ENCODE data around the gene UAP1L1. TPM values are rescaled to one million over a fixed set of nuclear protein-coding genes. Genes with fewer than 3 reads are reported as not detected.

UAP1L1 gene
- total RNA-seq, 1 donor from 2014 or later, result 5.4 TPM

GRCh38 chr9:137103206-137103999 lies 26.1 kb downstream of the UAP1L1 start:
- Mint-ChIP-seq H3K27ac (no peak overlapping the region), H3K4me3 (no peak overlapping the region), H3K9me3 (no peaks in the 10 kb centered on the region), H3K4me1 (ENCODE audit: unreplicated experiment) (no peaks in the 10 kb centered on the region), H3K27me3 (no peaks in the 10 kb centered on the region), H3K36me3 (peaks cover 12% of the 10 kb centered on the region)
- no peak for TF ChIP-seq CTCF (conservative IDR thresholded peaks at IDR 0.05)
- DNase-seq (ENCODE audit: extremely low spot score, unreplicated experiment), result no peak

DNA sequence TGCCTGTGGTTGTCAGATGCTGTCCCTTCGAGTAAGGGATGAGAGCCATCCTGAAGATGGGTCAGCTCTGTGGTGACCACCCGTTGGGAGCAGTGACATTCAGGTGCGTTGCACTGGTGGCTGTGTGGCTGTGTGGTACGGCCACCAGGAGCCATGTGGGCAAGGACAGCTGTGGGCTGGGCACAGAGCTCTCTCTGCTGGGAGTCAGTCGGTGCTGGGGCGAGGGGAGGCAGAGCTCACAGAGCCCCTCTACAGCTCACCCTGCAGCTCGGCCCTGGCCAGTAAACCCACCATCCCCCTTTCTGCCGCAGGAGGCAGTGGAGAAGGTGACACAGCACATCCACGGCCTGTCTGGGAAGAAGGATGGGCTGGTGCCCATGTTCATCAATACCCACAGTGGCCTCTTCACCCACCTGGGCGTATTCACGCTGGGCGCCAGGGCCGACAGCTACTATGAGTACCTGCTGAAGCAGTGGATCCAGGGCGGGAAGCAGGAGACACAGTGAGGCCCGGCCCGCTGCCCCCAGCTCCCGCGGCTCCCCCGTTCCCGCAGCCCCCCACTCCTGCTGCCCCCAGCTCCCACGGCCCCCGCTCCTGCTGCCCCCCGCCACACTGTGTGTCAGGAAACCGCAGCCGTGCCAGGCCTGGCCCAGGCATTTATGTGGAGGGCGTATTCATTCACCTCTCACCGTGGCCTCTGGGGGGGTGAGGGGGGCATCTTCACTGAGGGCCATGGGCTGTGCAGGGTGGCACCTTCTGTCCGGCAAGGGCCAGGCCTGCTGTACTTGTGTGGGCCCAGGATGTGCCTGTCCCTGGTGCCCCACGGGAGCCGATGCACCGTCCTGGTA lies 28.7 kb downstream of the UAP1L1 start:
- no peak for DNase-seq (ENCODE audit: extremely low spot score, unreplicated experiment)
- TF ChIP-seq CTCF (conservative IDR thresholded peaks at IDR 0.05), result no peak
- H3K36me3 Mint-ChIP-seq, result peaks cover 7% of the 10 kb centered on the region

DNA sequence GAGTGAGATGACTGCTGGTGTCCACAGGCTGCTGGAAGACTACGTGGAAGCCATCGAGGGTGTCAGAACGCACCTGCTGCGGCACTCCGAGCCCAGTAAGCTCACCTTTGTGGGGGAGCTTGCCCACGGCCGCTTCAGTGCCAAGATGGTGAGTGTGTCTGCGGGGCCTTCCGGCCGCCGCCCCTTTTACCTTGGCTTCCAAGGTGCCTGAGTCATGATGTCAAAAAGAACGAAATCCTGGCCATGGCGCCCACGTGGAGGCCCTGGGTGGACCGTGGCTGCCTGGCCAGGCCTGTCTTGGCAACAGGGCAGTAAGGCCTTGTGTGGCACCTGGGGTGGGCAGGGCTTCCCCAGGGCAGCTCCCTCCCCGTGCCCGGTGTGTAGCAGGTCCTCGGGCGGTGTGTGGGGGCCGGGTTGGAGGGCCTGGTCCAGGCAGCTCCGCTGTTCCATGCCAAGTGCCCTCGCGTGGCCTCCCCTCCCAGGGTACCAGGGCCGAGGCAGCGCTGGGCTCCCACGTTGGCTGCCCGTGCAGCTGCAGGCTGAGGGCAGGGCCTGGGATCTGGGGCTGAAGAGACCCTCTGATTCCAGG lies 29.4 kb downstream of the UAP1L1 start:
- no peaks in the 10 kb centered on the region for H3K27me3 Mint-ChIP-seq
- no peak for TF ChIP-seq CTCF (conservative IDR thresholded peaks at IDR 0.05)
- DNase-seq (ENCODE audit: extremely low spot score, unreplicated experiment), result no peak
- H3K4me3 Mint-ChIP-seq, result no peak overlapping the region
- no peaks in the 10 kb centered on the region for H3K4me1 Mint-ChIP-seq (ENCODE audit: unreplicated experiment)
- H3K9me3 Mint-ChIP-seq, result no peaks in the 10 kb centered on the region
- peaks cover 7% of the 10 kb centered on the region for H3K36me3 Mint-ChIP-seq
- H3K27ac Mint-ChIP-seq, result no peak overlapping the region

More for the DNA sequence above, 28.7 kb downstream of the UAP1L1 start:
- no peak overlapping the region for H3K27ac Mint-ChIP-seq
- no peaks in the 10 kb centered on the region for H3K27me3 Mint-ChIP-seq
- no peaks in the 10 kb centered on the region for H3K9me3 Mint-ChIP-seq
- H3K4me1 Mint-ChIP-seq (ENCODE audit: unreplicated experiment), result no peaks in the 10 kb centered on the region
- H3K4me3 Mint-ChIP-seq, result no peak overlapping the region

DNA sequence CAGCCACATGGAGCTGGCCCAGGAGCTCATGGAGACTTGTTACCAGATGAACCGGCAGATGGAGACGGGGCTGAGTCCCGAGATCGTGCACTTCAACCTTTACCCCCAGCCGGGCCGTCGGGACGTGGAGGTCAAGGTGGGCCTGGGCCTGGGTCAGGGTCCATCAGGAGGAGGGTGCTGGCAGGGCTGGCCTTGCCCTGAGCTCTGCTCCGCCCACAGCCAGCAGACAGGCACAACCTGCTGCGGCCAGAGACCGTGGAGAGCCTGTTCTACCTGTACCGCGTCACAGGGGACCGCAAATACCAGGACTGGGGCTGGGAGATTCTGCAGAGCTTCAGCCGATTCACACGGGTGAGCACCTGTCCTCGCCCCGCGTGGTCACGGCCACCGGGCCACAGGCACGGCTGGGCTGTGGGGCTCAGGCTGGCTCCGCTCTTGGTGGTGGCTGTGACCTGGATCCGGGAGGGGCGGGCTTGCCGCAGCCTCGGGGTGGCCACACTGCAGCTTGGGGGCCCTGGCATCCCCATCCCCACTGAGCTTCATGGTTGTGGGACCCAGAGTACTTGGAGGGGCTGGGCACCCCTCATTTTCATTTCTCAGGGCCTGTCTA lies 30.1 kb downstream of the UAP1L1 start:
- Mint-ChIP-seq H3K4me3 (no peak overlapping the region), H3K36me3 (peaks cover 7% of the 10 kb centered on the region), H3K4me1 (ENCODE audit: unreplicated experiment) (no peaks in the 10 kb centered on the region), H3K9me3 (no peaks in the 10 kb centered on the region), H3K27ac (no peak overlapping the region), H3K27me3 (no peaks in the 10 kb centered on the region)
- TF ChIP-seq CTCF (conservative IDR thresholded peaks at IDR 0.05), result no peak
- no peak for DNase-seq (ENCODE audit: extremely low spot score, unreplicated experiment)

DNA sequence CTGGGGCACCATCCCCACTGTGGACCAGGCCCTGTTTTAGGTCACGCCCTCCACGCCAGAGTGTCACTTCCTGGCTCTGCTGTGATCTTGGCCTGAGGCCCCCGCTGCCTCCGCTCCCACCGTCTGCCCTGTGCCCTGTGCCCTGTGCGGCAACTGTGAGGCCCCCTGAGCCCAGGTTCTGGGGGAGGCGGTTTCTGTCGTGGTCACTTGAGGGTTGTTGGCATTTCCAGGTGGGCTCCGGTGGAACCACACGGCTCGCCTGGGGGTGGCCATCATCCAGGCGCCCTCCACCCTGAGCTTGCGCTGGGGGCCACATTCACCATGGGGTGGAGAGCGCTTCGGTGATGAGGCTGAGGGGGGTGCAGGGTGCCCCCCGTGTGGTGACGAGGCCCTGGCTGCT lies 30.7 kb downstream of the UAP1L1 start:
- Mint-ChIP-seq H3K4me3 (no peak overlapping the region), H3K27ac (no peak overlapping the region), H3K27me3 (no peaks in the 10 kb centered on the region), H3K4me1 (ENCODE audit: unreplicated experiment) (no peaks in the 10 kb centered on the region), H3K9me3 (no peaks in the 10 kb centered on the region), H3K36me3 (peaks cover 7% of the 10 kb centered on the region)
- TF ChIP-seq CTCF (conservative IDR thresholded peaks at IDR 0.05), result no peak
- DNase-seq (ENCODE audit: extremely low spot score, unreplicated experiment), result no peak
